SH-SY5Y (cell line): ENCODE measurements around the gene HK2.

ENCODE experiments used
- GATA2 ChIP-seq: IDR thresholded peaks from 2 replicates; pipeline ENCODE4 v1.6.1; 2011; ENCODE audit warnings: mild to moderate bottlenecking, low read depth, low read length
- GATA3 ChIP-seq: IDR thresholded peaks from 2 replicates; pipeline ENCODE4 v1.6.1; 2011; ENCODE audit warnings: low read depth, mild to moderate bottlenecking, low read length, moderate library complexity

- TF ChIP-seq GATA2 (no peak), GATA3 (no peak)
These were observed 48.4 kb downstream of the HK2 start for GRCh38 chr2:74882299-74882687.
